Endothelial cell of umbilical vein (primary cell): Measurements from ENCODE around the gene ARHGEF19. TPM values are rescaled to one million over a fixed set of nuclear protein-coding genes. Genes with fewer than 3 reads are reported as not detected.
"Not testable (repeated sequence)": the region's sequence is repeated elsewhere in the genome, so short reads cannot be mapped to it uniquely, and the experiment has no call there.

Source experiments
- BruUV-seq: library from RNA; stranded (reverse); fragments of 400-500 nt; replicated peaks from 2 replicates; lab custom pipeline; 2021; lab: Mats Ljungman, UMichigan
- CTCF ChIA-PET: fragments of 300-600, 350-600 bp; sonication (Branson Sonifier 250); formaldehyde crosslinking; loops from one replicate; lab custom pipeline; 2021; ENCODE audit warnings: antibody characterized with exemption, inconsistent platforms; lab: Charles Lee
- POLR2A ChIA-PET: fragments of 300-600, 350-600 bp; sonication (Branson Sonifier 250); formaldehyde crosslinking; loops from one replicate; lab custom pipeline; 2021; ENCODE audit warnings: antibody characterized with exemption, inconsistent platforms; lab: Charles Lee
- DNase-seq: peaks from one replicate; pipeline ENCODE4 v3.0.0-alpha.2; 2011; ENCODE audit warnings: low read depth, low spot score
- FAIRE-seq: peaks from 2 replicates; lab custom pipeline; 2011; peaks lifted over from hg19 to GRCh38; lab: Jason Lieb, UNC
- H2AFZ ChIP-seq: 2 replicates; pipeline ENCODE4 v1.6.0; 2012; ENCODE audit warnings: low read depth, low read length, control low read depth, inconsistent platforms
- H3K27ac ChIP-seq: 2 replicates; pipeline ENCODE4 v1.5.1; 2011; ENCODE audit warnings: low read depth, mild to moderate bottlenecking, control low read depth, low read length, moderate library complexity; ENCODE audit not compliant: insufficient read depth
- H3K27me3 ChIP-seq, 2 experiments: 2 replicates each; pipeline versions ENCODE4 v1.6.0 to v1.6.1; 2011; ENCODE audit warnings: low read length in 2 of 2, mixed read lengths in 1 of 2; ENCODE audit not compliant: control insufficient read depth in 2 of 2, insufficient read depth in 2 of 2
- H3K36me3 ChIP-seq, 2 experiments: 2 replicates in 1 of 2; 3 replicates in 1 of 2; pipeline ENCODE4 v1.5.1; 2011; ENCODE audit warnings: low read length in 2 of 2, mild to moderate bottlenecking in 1 of 2, moderate library complexity in 1 of 2; ENCODE audit not compliant: control insufficient read depth in 2 of 2, insufficient read depth in 2 of 2; ENCODE audit errors: extremely low read depth in 1 of 2
- H3K4me1 ChIP-seq: 3 replicates; pipeline ENCODE4 v1.5.1; 2011; ENCODE audit warnings: mild to moderate bottlenecking, low read length; ENCODE audit not compliant: control insufficient read depth, insufficient read depth; ENCODE audit errors: extremely low read depth
- H3K4me2 ChIP-seq: 2 replicates; pipeline ENCODE4 v1.6.1; 2011; ENCODE audit warnings: low read length, control low read depth, mixed read lengths; ENCODE audit not compliant: insufficient read depth
- H3K4me3 ChIP-seq, 3 experiments: fragments of 200-600 bp in 1 of 3; sonication (generic), shearing (Covaris generic) in 1 of 3; replicated peaks in 1 of 3; 2 replicates each; pipeline ENCODE4 v1.5.1; 2011 to 2016; ENCODE audit warnings: control low read depth in 3 of 3, low read length in 3 of 3, mild to moderate bottlenecking in 2 of 3, inconsistent platforms in 1 of 3, low read depth in 1 of 3, moderate library complexity in 1 of 3; ENCODE audit not compliant: insufficient read depth in 1 of 3
- H3K79me2 ChIP-seq: 2 replicates; pipeline ENCODE4 v1.6.0; 2012; ENCODE audit warnings: low read length, inconsistent platforms; ENCODE audit not compliant: control insufficient read depth, insufficient read depth
- H3K9ac ChIP-seq: replicated peaks from 2 replicates; pipeline ENCODE3; 2011; ENCODE audit warnings: low read length, control low read depth; ENCODE audit not compliant: insufficient read depth; ENCODE audit errors: extremely low read depth
- H3K9me1 ChIP-seq: replicated peaks from 3 replicates; pipeline ENCODE4 v1.6.0; 2011; ENCODE audit warnings: mild to moderate bottlenecking, low read length; ENCODE audit not compliant: control insufficient read depth, insufficient read depth; ENCODE audit errors: extremely low read depth
- H3K9me3 ChIP-seq: replicated peaks from 2 replicates; pipeline ENCODE4 v1.5.1; 2012; ENCODE audit warnings: low read length, inconsistent platforms; ENCODE audit not compliant: control insufficient read depth, insufficient read depth
- H4K20me1 ChIP-seq: replicated peaks from 2 replicates; pipeline ENCODE3; 2011; ENCODE audit warnings: mild to moderate bottlenecking, low read length; ENCODE audit not compliant: control insufficient read depth, insufficient read depth; ENCODE audit errors: extremely low read depth
- CTCF ChIP-seq, 2 donors: IDR thresholded peaks; 1 replicate in 1 of 2; 2 replicates in 1 of 2; pipeline ENCODE4 v1.5.1; 2011; ENCODE audit warnings: low read length in 2 of 2, mild to moderate bottlenecking in 2 of 2, moderate library complexity in 2 of 2, control low read depth in 1 of 2, inconsistent platforms in 1 of 2, low read depth in 1 of 2; ENCODE audit not compliant: insufficient read depth in 1 of 2; ENCODE audit errors: extremely low read depth in 1 of 2
- EZH2 ChIP-seq: IDR thresholded peaks from 2 replicates; pipeline ENCODE4 v1.6.1; 2012; ENCODE audit warnings: borderline replicate concordance, low read depth, mild to moderate bottlenecking, moderate library complexity, low read length, inconsistent platforms; ENCODE audit not compliant: severe bottlenecking
- FOS ChIP-seq: IDR thresholded peaks from 2 replicates; pipeline ENCODE4 v1.6.1; 2011; ENCODE audit warnings: mild to moderate bottlenecking, low read length, moderate library complexity, borderline replicate concordance; ENCODE audit not compliant: insufficient read depth
- GATA2 ChIP-seq: IDR thresholded peaks from 2 replicates; pipeline ENCODE4 v1.7.0; 2011; ENCODE audit warnings: low read depth, mild to moderate bottlenecking, moderate library complexity, mixed read lengths, low read length; ENCODE audit not compliant: insufficient read length, insufficient read depth
- JUN ChIP-seq: IDR thresholded peaks from 2 replicates; pipeline ENCODE4 v1.6.1; 2011; ENCODE audit warnings: borderline replicate concordance, low read depth; ENCODE audit not compliant: insufficient read length, insufficient read depth
- MAX ChIP-seq: IDR thresholded peaks from 2 replicates; pipeline ENCODE4 v1.6.1; 2011; ENCODE audit not compliant: insufficient read depth, insufficient read length
- MYC ChIP-seq: IDR thresholded peaks from one replicate; pipeline ENCODE4 v1.6.1; 2011; ENCODE audit warnings: mild to moderate bottlenecking, low read depth, low read length
- POLR2A ChIP-seq: IDR thresholded peaks from 2 replicates; pipeline ENCODE4 v1.6.1; 2012; ENCODE audit warnings: low read depth, mild to moderate bottlenecking, control low read depth, low read length
- POLR2AphosphoS5 ChIP-seq: IDR thresholded peaks from 2 replicates; pipeline ENCODE4 v1.6.1; 2012; ENCODE audit warnings: low read depth, mild to moderate bottlenecking, control low read depth, low read length, moderate library complexity; ENCODE audit not compliant: insufficient read depth
- dilution Hi-C: fragments of 300-500 bp; cut with MboI; formaldehyde crosslinking; loops from one replicate; pipeline ENCODE4 v1.15.0; 2019; ENCODE audit warnings: low sequenced_read_pairs; ENCODE audit not compliant: extremely low pct_ligation_motif_present
- intact Hi-C: fragments of 100-400 bp; cut with micrococcal nuclease; formaldehyde crosslinking; loops from one replicate; pipeline ENCODE4 v1.10.0; 2022
- polyA plus RNA-seq, 4 experiments: library from polyadenylated mRNA; depleted of rRNA in 3 of 4; stranded (reverse) in 3 of 4; unstranded in 1 of 4; fragments of >200 nt; gene quantifications; 2 replicates each; pipeline versions ENCODE4 v1.2.1 to v1.2.3, GENCODE V29; 2011 to 2012; ENCODE audit warnings: missing spikeins in 1 of 4
- total RNA-seq: library from RNA; stranded (reverse); gene quantifications from 2 replicates; pipeline ENCODE4 v1.2.3, GENCODE V29; 2021

Gene ARHGEF19
- total and polyA plus RNA-seq, 2 donors (not counting 3 experiments of a cell fraction or from before 2014, with no cell fraction given), result 6.2 to 8.0 TPM

GRCh38 chr1:16213544-16213943 lies 1.1 kb upstream of the ARHGEF19 start:
- H3K36me3 ChIP-seq, H4K20me1 ChIP-seq, H3K4me3 ChIP-seq, H3K27ac ChIP-seq, intact Hi-C loops, CTCF ChIA-PET, dilution Hi-C loops, POLR2A ChIA-PET, H3K4me1 ChIP-seq, H3K9ac ChIP-seq, FAIRE-seq, H3K9me1 ChIP-seq, H3K79me2 ChIP-seq, BruUV-seq, H2AFZ ChIP-seq, DNase-seq, H3K4me2 ChIP-seq, H3K27me3 ChIP-seq, H3K9me3 ChIP-seq: not testable (repeated sequence)

GRCh38 chr1:16213013-16213412 lies 561 bp upstream of the ARHGEF19 start:
- Histone ChIP-seq H3K9ac (no peak overlapping the region), H3K4me3 (no peak overlapping the region), H3K36me3 (no peaks in the 10 kb centered on the region), H2AFZ (no peak overlapping the region), H3K79me2 (no peaks in the 10 kb centered on the region), H3K4me2 (no peak overlapping the region), H3K9me3 (no peaks in the 10 kb centered on the region), H3K4me1 (peaks cover 8% of the 10 kb centered on the region), H3K27me3 (no peaks in the 10 kb centered on the region), H3K27ac (no peak overlapping the region), H3K9me1 (no peaks in the 10 kb centered on the region), H4K20me1 (no peaks in the 10 kb centered on the region)
- POLR2A ChIA-PET, result no interaction called here
- TF ChIP-seq GATA2 (no peak), CTCF (IDR thresholded peaks at IDR 0.05; ENCODE audit: extremely low read depth in 1 of 2, insufficient read depth in 1 of 2, low read depth in 1 of 2, low read length in 2 of 2) (no peak), FOS (no peak), POLR2A (no peak), POLR2AphosphoS5 (no peak), EZH2 (no peak), MYC (no peak), JUN (no peak), MAX (no peak)
- BruUV-seq, result no TSS peak
- CTCF ChIA-PET, result interaction anchor here (1.3 kb wide), 1 partner anchor 134 kb away, joined by 4 read pairs; no protein-coding TSS in a partner anchor
- DNase-seq (no peak), FAIRE-seq (no peak)
- dilution Hi-C loops, result no loop called here
- intact Hi-C loops, result no loop called here
